ENCODE measurements around the gene BRIP1. TPM values are rescaled to one million over a fixed set of nuclear protein-coding genes. Genes with fewer than 3 reads are reported as not detected.

The BRIP1 gene
- polyA plus RNA-seq, 1 donor: 6.4 TPM

DNA sequence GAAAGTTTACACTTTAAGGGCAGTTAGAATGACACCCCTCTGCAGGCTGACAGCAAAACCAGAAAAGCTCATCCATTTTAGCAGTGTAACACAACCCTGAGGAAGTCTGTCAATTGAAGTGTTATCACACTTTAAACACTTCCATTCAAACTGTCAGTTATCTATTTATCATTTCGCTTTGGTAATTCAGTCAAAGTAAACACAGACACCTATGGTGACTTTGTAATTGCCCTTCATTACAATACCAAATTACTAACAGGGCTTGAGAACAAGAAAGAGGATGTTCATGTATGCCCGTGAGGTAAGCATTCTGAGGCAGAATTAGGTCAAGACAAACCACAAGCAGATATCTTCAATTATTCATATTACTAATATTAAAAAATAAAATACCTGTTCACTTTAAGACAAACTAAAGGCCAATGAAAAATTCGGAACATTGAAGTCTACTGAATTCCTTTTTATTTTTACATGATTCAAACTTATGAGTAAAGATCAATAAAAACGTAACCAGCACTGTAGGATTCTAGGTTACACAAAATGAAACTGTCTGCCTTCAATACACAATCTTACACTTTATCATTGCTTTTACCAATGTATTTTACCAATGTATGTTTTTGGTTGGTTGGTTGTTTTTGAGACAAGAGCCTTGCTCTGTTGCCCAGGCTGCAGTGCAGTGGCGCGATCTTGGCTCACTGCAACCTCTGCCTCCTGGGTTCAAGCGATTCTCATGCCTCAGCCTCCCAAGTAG lies 57.1 kb downstream of the BRIP1 start:
- Histone ChIP-seq H3K4me1 (ENCODE audit: control insufficient read depth, insufficient read depth, low read length) (no peaks in the 10 kb centered on the region), H3K27me3 (ENCODE audit: control insufficient read depth, insufficient read depth, low read length) (no peaks in the 10 kb centered on the region), H3K36me3 (ENCODE audit: control insufficient read depth, insufficient read depth, low read length) (no peaks in the 10 kb centered on the region), H3K4me3 (ENCODE audit: low read length) (no peak overlapping the region), H3K9me3 (ENCODE audit: control insufficient read depth, low read depth, low read length) (no peaks in the 10 kb centered on the region), H3K27ac (ENCODE audit: low read length) (no peak overlapping the region)
- 87% methylated on average over 3 of the region's 7 CpGs for WGBS (ENCODE audit: insufficient coverage, low lambda C conversion rate)
- DNase-seq: no peak

DNA sequence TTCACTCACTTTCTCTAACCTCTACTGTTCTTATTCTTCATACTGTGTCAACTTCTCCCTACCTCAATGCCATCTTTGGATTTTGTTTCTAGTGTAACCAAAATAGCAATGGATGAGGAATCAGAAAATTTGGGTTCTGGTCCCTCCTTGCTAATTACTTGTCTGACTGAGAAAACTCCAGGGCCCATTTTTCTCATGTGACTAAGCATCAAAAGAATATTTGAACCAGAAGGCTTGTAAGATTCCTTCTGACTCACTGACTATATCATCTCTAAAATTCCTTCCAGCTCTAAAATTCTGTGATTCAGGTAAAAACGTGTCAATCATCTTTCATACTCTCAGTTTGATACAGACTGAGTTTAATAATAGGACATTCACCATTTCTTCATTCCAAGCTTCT lies 57.9 kb downstream of the BRIP1 start:
- H3K27me3 ChIP-seq (ENCODE audit: control insufficient read depth, insufficient read depth, low read length): no peaks in the 10 kb centered on the region
- no CpG with 5 or more reads among the region's 1 CpG for WGBS (ENCODE audit: insufficient coverage, low lambda C conversion rate)
- H3K4me3 ChIP-seq (ENCODE audit: low read length): no peak overlapping the region
- DNase-seq: no peak
- no peak overlapping the region for H3K27ac ChIP-seq (ENCODE audit: low read length)
- H3K36me3 ChIP-seq (ENCODE audit: control insufficient read depth, insufficient read depth, low read length): no peaks in the 10 kb centered on the region
- no peaks in the 10 kb centered on the region for H3K9me3 ChIP-seq (ENCODE audit: control insufficient read depth, low read depth, low read length)
- no peaks in the 10 kb centered on the region for H3K4me1 ChIP-seq (ENCODE audit: control insufficient read depth, insufficient read depth, low read length)

DNA sequence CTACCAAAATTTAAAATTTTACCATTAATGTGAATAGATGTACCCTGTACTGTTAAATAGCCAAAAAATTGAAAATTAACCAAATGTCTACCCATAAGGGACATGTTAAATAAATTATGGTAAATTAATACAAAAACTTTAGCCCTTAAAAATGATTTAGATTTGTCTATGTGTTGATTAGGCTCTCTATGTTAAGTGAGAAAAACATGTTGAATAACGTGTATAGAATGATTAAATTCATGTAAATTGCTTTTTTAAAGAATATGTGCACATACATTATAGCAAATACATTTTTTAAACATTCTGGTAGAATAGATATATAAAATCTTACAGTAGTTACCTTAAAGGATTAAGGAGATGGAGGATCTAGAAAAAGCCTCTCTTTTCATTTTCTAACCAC lies 59.5 kb downstream of the BRIP1 start:
- Histone ChIP-seq H3K27ac (ENCODE audit: low read length) (no peak overlapping the region), H3K4me1 (ENCODE audit: control insufficient read depth, insufficient read depth, low read length) (no peaks in the 10 kb centered on the region), H3K4me3 (ENCODE audit: low read length) (no peak overlapping the region), H3K9me3 (ENCODE audit: control insufficient read depth, low read depth, low read length) (no peaks in the 10 kb centered on the region), H3K27me3 (ENCODE audit: control insufficient read depth, insufficient read depth, low read length) (no peaks in the 10 kb centered on the region), H3K36me3 (ENCODE audit: control insufficient read depth, insufficient read depth, low read length) (peaks cover 2% of the 10 kb centered on the region)
- 100% methylated on average over 1 of the region's 1 CpG for WGBS (ENCODE audit: insufficient coverage, low lambda C conversion rate)
- DNase-seq: no peak

DNA sequence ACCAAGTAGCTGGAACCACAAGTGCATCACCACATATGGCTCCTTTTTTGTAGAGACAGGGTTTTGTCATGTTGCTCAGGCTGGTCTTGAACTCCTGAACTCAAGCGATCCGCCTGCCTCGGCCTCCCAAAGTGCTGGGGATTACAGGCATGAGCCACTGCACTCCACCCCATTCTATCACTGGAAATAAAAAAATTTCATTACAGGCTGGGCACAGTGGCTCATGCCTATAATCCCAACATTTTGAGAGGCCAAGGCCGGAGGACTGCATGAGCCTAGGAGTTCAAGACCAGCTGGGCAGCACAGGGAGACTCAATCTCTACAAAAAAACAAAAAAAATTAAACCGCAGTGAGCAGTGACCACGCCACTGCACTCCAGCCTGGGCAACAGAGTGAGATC lies 60.1 kb downstream of the BRIP1 start:
- Histone ChIP-seq H3K36me3 (ENCODE audit: control insufficient read depth, insufficient read depth, low read length) (peaks cover 2% of the 10 kb centered on the region), H3K27me3 (ENCODE audit: control insufficient read depth, insufficient read depth, low read length) (no peaks in the 10 kb centered on the region), H3K4me3 (ENCODE audit: low read length) (no peak overlapping the region), H3K9me3 (ENCODE audit: control insufficient read depth, low read depth, low read length) (no peaks in the 10 kb centered on the region), H3K4me1 (ENCODE audit: control insufficient read depth, insufficient read depth, low read length) (no peaks in the 10 kb centered on the region), H3K27ac (ENCODE audit: low read length) (no peak overlapping the region)
- DNase-seq: no peak
- WGBS (ENCODE audit: insufficient coverage, low lambda C conversion rate): no CpG with 5 or more reads among the region's 6 CpGs

GRCh38 chr17:61799812-61800484 lies 63.4 kb downstream of the BRIP1 start:
- no peaks in the 10 kb centered on the region for H3K4me1 ChIP-seq (ENCODE audit: control insufficient read depth, insufficient read depth, low read length)
- no peak for DNase-seq
- no CpG with 5 or more reads among the region's 1 CpG for WGBS (ENCODE audit: insufficient coverage, low lambda C conversion rate)
- H3K27me3 ChIP-seq (ENCODE audit: control insufficient read depth, insufficient read depth, low read length): no peaks in the 10 kb centered on the region
- peaks cover 2% of the 10 kb centered on the region for H3K36me3 ChIP-seq (ENCODE audit: control insufficient read depth, insufficient read depth, low read length)
- H3K4me3 ChIP-seq (ENCODE audit: low read length): no peak overlapping the region
- no peaks in the 10 kb centered on the region for H3K9me3 ChIP-seq (ENCODE audit: control insufficient read depth, low read depth, low read length)
- H3K27ac ChIP-seq (ENCODE audit: low read length): no peak overlapping the region

- H3K36me3 ChIP-seq (ENCODE audit: control insufficient read depth, insufficient read depth, low read length): peaks cover 2% of the 10 kb centered on the region
- no peak for DNase-seq
- H3K9me3 ChIP-seq (ENCODE audit: control insufficient read depth, low read depth, low read length): no peaks in the 10 kb centered on the region
- no peaks in the 10 kb centered on the region for H3K27me3 ChIP-seq (ENCODE audit: control insufficient read depth, insufficient read depth, low read length)
- no peak overlapping the region for H3K27ac ChIP-seq (ENCODE audit: low read length)
- no peak overlapping the region for H3K4me3 ChIP-seq (ENCODE audit: low read length)
- no peaks in the 10 kb centered on the region for H3K4me1 ChIP-seq (ENCODE audit: control insufficient read depth, insufficient read depth, low read length)
- 100% methylated on average over 1 of the region's 2 CpGs for WGBS (ENCODE audit: insufficient coverage, low lambda C conversion rate)
These were observed 66.0 kb downstream of the BRIP1 start for GRCh38 chr17:61797283-61797682.

GRCh38 chr17:61795546-61795945 lies 67.8 kb downstream of the BRIP1 start:
- no peak for DNase-seq
- H3K27ac ChIP-seq (ENCODE audit: low read length): no peak overlapping the region
- no peaks in the 10 kb centered on the region for H3K4me1 ChIP-seq (ENCODE audit: control insufficient read depth, insufficient read depth, low read length)
- no peak overlapping the region for H3K4me3 ChIP-seq (ENCODE audit: low read length)
- WGBS (ENCODE audit: insufficient coverage, low lambda C conversion rate): 100% methylated on average over 1 of the region's 2 CpGs
- H3K9me3 ChIP-seq (ENCODE audit: control insufficient read depth, low read depth, low read length): no peaks in the 10 kb centered on the region
- H3K27me3 ChIP-seq (ENCODE audit: control insufficient read depth, insufficient read depth, low read length): no peaks in the 10 kb centered on the region
- H3K36me3 ChIP-seq (ENCODE audit: control insufficient read depth, insufficient read depth, low read length): peaks cover 2% of the 10 kb centered on the region

DNA sequence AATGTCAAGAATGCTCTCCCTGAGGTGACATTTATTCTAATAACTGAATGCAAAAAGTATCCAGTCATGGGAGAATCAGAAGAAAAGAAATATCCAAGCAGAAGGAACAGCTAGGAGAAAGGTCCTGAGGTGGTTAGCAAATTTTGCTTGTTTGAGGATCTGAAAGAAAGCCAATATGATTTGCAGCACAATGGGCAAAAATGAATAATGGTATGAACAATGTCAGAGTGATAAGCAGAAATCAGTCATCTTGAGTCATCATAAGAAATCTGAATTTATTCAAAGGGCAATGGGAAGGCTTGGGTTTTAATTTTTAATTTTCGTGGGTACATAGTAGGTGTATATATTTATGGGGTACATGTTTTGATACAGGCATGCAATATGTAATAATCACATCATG lies 68.5 kb downstream of the BRIP1 start:
- Histone ChIP-seq H3K4me3 (ENCODE audit: low read length) (no peak overlapping the region), H3K9me3 (ENCODE audit: control insufficient read depth, low read depth, low read length) (no peaks in the 10 kb centered on the region), H3K36me3 (ENCODE audit: control insufficient read depth, insufficient read depth, low read length) (peaks cover under 1% of the 10 kb centered on the region), H3K4me1 (ENCODE audit: control insufficient read depth, insufficient read depth, low read length) (no peaks in the 10 kb centered on the region), H3K27ac (ENCODE audit: low read length) (no peak overlapping the region), H3K27me3 (ENCODE audit: control insufficient read depth, insufficient read depth, low read length) (no peaks in the 10 kb centered on the region)
- 100% methylated on average over 1 of the region's 1 CpG for WGBS (ENCODE audit: insufficient coverage, low lambda C conversion rate)
- no peak for DNase-seq

DNA sequence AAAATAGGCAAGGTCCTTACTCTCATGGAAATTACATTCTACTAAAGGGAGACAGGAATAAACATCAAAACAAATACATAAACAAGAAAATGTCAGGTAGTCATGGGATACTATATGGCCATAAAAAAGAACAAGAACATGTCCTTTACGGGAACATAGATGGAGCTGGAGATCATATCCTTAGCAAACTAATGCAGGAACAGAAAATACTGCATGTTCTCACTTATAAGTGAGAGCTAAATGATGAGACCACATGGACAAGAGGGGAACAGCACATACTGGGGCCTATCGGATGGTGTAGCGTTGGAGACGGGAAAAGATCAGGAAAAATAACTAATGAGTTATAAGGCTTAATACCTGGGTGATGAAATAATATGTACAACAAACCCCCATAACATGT lies 69.1 kb downstream of the BRIP1 start:
- H3K27me3 ChIP-seq (ENCODE audit: control insufficient read depth, insufficient read depth, low read length): no peaks in the 10 kb centered on the region
- WGBS (ENCODE audit: insufficient coverage, low lambda C conversion rate): no CpG with 5 or more reads among the region's 4 CpGs

GRCh38 chr17:61793565-61793964 lies 69.8 kb downstream of the BRIP1 start:
- H3K9me3 ChIP-seq (ENCODE audit: control insufficient read depth, low read depth, low read length): no peaks in the 10 kb centered on the region
- H3K4me3 ChIP-seq (ENCODE audit: low read length): no peak overlapping the region
- no peaks in the 10 kb centered on the region for H3K4me1 ChIP-seq (ENCODE audit: control insufficient read depth, insufficient read depth, low read length)
- no peaks in the 10 kb centered on the region for H3K27me3 ChIP-seq (ENCODE audit: control insufficient read depth, insufficient read depth, low read length)
- no peak for DNase-seq
- WGBS (ENCODE audit: insufficient coverage, low lambda C conversion rate): 89% methylated on average over 1 of the region's 3 CpGs
- H3K27ac ChIP-seq (ENCODE audit: low read length): no peak overlapping the region
- H3K36me3 ChIP-seq (ENCODE audit: control insufficient read depth, insufficient read depth, low read length): no peaks in the 10 kb centered on the region

More for the DNA sequence above, 69.1 kb downstream of the BRIP1 start:
- Histone ChIP-seq H3K27ac (ENCODE audit: low read length) (no peak overlapping the region), H3K4me1 (ENCODE audit: control insufficient read depth, insufficient read depth, low read length) (no peaks in the 10 kb centered on the region), H3K36me3 (ENCODE audit: control insufficient read depth, insufficient read depth, low read length) (no peaks in the 10 kb centered on the region), H3K4me3 (ENCODE audit: low read length) (no peak overlapping the region), H3K9me3 (ENCODE audit: control insufficient read depth, low read depth, low read length) (no peaks in the 10 kb centered on the region)
- DNase-seq: no peak

DNA sequence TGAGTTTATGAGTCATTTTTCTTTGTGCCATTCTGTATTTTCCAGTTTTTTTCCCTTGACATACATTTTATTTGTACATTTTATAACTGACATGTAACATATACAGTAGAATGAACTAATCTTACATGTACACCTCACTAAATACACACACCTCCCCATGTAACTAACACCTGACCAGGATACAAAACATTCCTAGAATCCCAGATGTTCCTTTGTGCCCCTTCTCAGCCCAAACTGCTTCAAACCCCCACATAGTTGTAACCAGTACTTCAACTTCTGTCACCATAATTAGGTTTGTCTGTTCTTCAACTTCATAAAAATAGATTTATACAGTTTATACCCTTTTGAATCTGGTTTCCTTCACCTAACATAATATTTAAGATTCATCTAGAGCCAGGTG lies 73.5 kb downstream of the BRIP1 start:
- Histone ChIP-seq H3K27ac (ENCODE audit: low read length) (no peak overlapping the region), H3K9me3 (ENCODE audit: control insufficient read depth, low read depth, low read length) (no peaks in the 10 kb centered on the region), H3K36me3 (ENCODE audit: control insufficient read depth, insufficient read depth, low read length) (no peaks in the 10 kb centered on the region), H3K27me3 (ENCODE audit: control insufficient read depth, insufficient read depth, low read length) (no peaks in the 10 kb centered on the region), H3K4me1 (ENCODE audit: control insufficient read depth, insufficient read depth, low read length) (no peaks in the 10 kb centered on the region), H3K4me3 (ENCODE audit: low read length) (no peak overlapping the region)
- no peak for DNase-seq

All from large intestine (tissue), 3 donors.